ENCODE measurements around the gene TRIM8.

Gene TRIM8

GRCh38 chr10:102644066-102644645, at the start of gene TRIM8:
Gene TRIM8 (plus strand): TSS chr10:102644479. CDS start chr10:102644618, 139 bp downstream.
- no peak for DNase-seq (ENCODE audit: extremely low read depth in 1 of 2, low read depth in 1 of 2)

GRCh38 chr10:102595293-102595692, 49.0 kb upstream of the TRIM8 start:
- no peak for DNase-seq (ENCODE audit: extremely low read depth in 1 of 2, low read depth in 1 of 2)

GRCh38 chr10:102595897-102596296, 48.4 kb upstream of the TRIM8 start:
- DNase-seq (ENCODE audit: extremely low read depth in 1 of 2, low read depth in 1 of 2) = no peak

- DNase-seq (ENCODE audit: extremely low read depth in 1 of 2, low read depth in 1 of 2) = no peak
Measured at GRCh38 chr10:102596506-102596971, 47.7 kb upstream of the TRIM8 start.

- no peak for DNase-seq (ENCODE audit: extremely low read depth in 1 of 2, low read depth in 1 of 2)
Measured at GRCh38 chr10:102597131-102597991, 46.9 kb upstream of the TRIM8 start.

GRCh38 chr10:102598243-102598642, 46.0 kb upstream of the TRIM8 start:
- DNase-seq (ENCODE audit: extremely low read depth in 1 of 2, low read depth in 1 of 2) = no peak

- DNase-seq (ENCODE audit: extremely low read depth in 1 of 2, low read depth in 1 of 2) = no peak
Measured at GRCh38 chr10:102599565-102600327, 44.5 kb upstream of the TRIM8 start.

GRCh38 chr10:102600816-102601215, 43.5 kb upstream of the TRIM8 start:
- DNase-seq (ENCODE audit: extremely low read depth in 1 of 2, low read depth in 1 of 2) = no peak

GRCh38 chr10:102601639-102602038, 42.6 kb upstream of the TRIM8 start:
- no peak for DNase-seq (ENCODE audit: extremely low read depth in 1 of 2, low read depth in 1 of 2)

- no peak for DNase-seq (ENCODE audit: extremely low read depth in 1 of 2, low read depth in 1 of 2)
Measured at GRCh38 chr10:102602272-102603045, 41.8 kb upstream of the TRIM8 start.

GRCh38 chr10:102603946-102604345, 40.3 kb upstream of the TRIM8 start:
- no peak for DNase-seq (ENCODE audit: extremely low read depth in 1 of 2, low read depth in 1 of 2)

GRCh38 chr10:102604439-102604841, 39.8 kb upstream of the TRIM8 start:
- no peak for DNase-seq (ENCODE audit: extremely low read depth in 1 of 2, low read depth in 1 of 2)

GRCh38 chr10:102605712-102606111, 38.6 kb upstream of the TRIM8 start:
- no peak for DNase-seq (ENCODE audit: extremely low read depth in 1 of 2, low read depth in 1 of 2)

- no peak for DNase-seq (ENCODE audit: extremely low read depth in 1 of 2, low read depth in 1 of 2)
Measured at GRCh38 chr10:102608487-102608886, 35.8 kb upstream of the TRIM8 start.

- no peak for DNase-seq (ENCODE audit: extremely low read depth in 1 of 2, low read depth in 1 of 2)
Measured at GRCh38 chr10:102610441-102610887, 33.8 kb upstream of the TRIM8 start.

- DNase-seq (ENCODE audit: extremely low read depth in 1 of 2, low read depth in 1 of 2) = no peak
Measured at GRCh38 chr10:102611514-102612087, 32.7 kb upstream of the TRIM8 start.

- peak in 1 of 2 donors; percentile 47 for DNase-seq (ENCODE audit: extremely low read depth in 1 of 2, low read depth in 1 of 2)
Measured at GRCh38 chr10:102612964-102613275, 31.4 kb upstream of the TRIM8 start.

- DNase-seq (ENCODE audit: extremely low read depth in 1 of 2, low read depth in 1 of 2) = no peak
Measured at GRCh38 chr10:102613286-102613685, 31.0 kb upstream of the TRIM8 start.

- DNase-seq (ENCODE audit: extremely low read depth in 1 of 2, low read depth in 1 of 2) = no peak
Measured at GRCh38 chr10:102613785-102614184, 30.5 kb upstream of the TRIM8 start.

GRCh38 chr10:102614888-102615287, 29.4 kb upstream of the TRIM8 start:
- DNase-seq (ENCODE audit: extremely low read depth in 1 of 2, low read depth in 1 of 2) = no peak
